ENCODE data around the gene OR13J1.
A peak's percentile ranks its signal among the peaks of the same experiment; 100 is the strongest.

OR13J1 gene

DNA sequence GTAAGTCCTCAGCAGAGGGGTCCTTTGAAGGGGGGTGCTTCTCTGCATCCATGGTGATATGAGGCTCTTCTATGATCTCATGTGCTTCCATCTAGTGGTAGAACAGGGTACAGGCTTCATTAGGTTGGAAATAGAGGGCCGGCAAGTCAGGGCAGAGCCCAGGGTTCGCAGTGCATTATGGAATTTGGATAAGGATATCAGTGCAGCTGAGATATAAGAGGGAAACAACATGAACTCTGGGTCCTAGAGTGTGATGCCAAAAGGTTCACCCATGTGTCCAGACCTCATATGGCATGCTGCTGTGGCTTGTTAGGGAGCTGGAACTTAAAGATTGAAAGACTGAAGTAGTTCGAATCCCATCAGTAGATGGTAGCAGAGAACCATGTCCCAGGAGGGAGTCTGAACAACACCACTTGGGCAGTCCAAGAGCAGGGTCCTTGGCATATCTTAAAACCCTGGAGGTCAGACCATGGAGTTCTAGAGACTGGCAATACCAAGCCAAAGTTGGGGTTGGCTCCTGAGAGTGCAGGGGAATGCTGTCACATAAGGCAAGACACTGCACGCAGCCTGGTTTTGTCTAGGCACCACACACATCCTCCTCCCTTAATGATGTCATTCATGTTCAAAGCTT, 44.0 kb downstream of the OR13J1 start:
- peak; percentile 76 for DNase-seq (ENCODE audit: low read depth)
- TF ChIP-seq, protein P1, sequence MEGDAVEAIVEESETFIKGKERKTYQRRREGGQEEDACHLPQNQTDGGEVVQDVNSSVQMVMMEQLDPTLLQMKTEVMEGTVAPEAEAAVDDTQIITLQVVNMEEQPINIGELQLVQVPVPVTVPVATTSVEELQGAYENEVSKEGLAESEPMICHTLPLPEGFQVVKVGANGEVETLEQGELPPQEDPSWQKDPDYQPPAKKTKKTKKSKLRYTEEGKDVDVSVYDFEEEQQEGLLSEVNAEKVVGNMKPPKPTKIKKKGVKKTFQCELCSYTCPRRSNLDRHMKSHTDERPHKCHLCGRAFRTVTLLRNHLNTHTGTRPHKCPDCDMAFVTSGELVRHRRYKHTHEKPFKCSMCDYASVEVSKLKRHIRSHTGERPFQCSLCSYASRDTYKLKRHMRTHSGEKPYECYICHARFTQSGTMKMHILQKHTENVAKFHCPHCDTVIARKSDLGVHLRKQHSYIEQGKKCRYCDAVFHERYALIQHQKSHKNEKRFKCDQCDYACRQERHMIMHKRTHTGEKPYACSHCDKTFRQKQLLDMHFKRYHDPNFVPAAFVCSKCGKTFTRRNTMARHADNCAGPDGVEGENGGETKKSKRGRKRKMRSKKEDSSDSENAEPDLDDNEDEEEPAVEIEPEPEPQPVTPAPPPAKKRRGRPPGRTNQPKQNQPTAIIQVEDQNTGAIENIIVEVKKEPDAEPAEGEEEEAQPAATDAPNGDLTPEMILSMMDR (conservative IDR thresholded peaks at IDR 0.05; ENCODE audit: control insufficient read depth, insufficient read depth, low read depth, low read length): peak; percentile 86
- H3K4me3 ChIP-seq (ENCODE audit: control insufficient read depth, low read depth, low read length): no peak overlapping the region

DNA sequence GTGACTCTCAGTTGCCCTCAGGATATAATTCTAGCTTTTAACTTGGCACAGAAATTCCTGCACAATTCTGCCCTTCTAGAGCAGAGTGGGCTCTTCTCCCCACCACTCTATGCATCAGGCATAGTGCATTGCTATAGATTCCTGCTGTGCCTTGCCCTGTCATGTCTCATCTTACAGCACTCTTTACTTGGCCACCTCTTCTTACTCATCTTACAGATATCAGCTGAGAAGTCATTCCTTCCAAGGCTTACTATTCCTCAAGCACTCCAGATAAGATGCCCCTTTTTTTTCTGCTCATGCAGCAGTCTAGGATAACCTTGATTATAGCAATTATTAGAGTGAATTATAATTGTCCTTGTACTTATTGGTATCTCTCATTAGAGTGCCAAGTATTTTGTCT, 47.3 kb downstream of the OR13J1 start:
- TF ChIP-seq, protein P1 (conservative IDR thresholded peaks at IDR 0.05; ENCODE audit: control insufficient read depth, insufficient read depth, low read depth, low read length): no peak
- H3K4me3 ChIP-seq (ENCODE audit: control insufficient read depth, low read depth, low read length): no peak overlapping the region
- no peak for DNase-seq (ENCODE audit: low read depth)

DNA sequence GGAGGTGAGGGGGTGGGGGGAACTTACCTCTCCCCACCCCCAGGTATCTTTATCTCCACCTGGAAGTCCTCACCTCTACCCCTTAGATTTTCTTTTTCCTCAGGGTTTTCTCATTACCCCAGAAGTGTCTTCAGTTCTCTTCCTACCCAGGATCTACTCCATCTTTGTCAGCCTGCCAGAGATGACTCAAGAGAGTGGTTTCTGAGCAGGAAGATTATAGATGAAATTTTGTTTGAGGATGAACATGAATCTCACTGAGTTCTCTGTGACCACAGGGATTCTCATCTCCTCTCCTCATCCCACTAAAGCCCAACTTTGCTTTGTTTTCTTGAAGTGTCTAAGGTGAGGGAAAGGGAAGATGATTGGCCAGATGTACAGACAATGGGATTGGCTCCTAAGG, 50.1 kb downstream of the OR13J1 start:
- H3K4me3 ChIP-seq (ENCODE audit: control insufficient read depth, low read depth, low read length): no peak overlapping the region
- TF ChIP-seq, protein P1 (conservative IDR thresholded peaks at IDR 0.05; ENCODE audit: control insufficient read depth, insufficient read depth, low read depth, low read length): no peak
- peak; percentile 79 for DNase-seq (ENCODE audit: low read depth)
